NCI-H187 (cell line): ENCODE measurements around the gene DNAH12.

ENCODE experiments used
- DNase-seq, 2 experiments: peaks; one replicate each; lab custom pipeline; 2025; lab: John Stamatoyannopoulos, UW

DNAH12 gene

GRCh38 chr3:57544181-57545125 lies at the start of gene DNAH12:
Gene DNAH12 (minus strand): TSS chr3:57544344. CDS start chr3:57542870, 1,474 bp downstream.
- peak; percentile 25 to 45 for DNase-seq

- no peak for DNase-seq
Observed at GRCh38 chr3:57592306-57592705, 48.2 kb upstream of the DNAH12 start.

GRCh38 chr3:57587905-57588304 lies 43.8 kb upstream of the DNAH12 start:
- no peak for DNase-seq

GRCh38 chr3:57586778-57587177 lies 42.6 kb upstream of the DNAH12 start:
- DNase-seq = no peak

- no peak for DNase-seq
Observed at GRCh38 chr3:57583544-57583943, 39.4 kb upstream of the DNAH12 start.

- DNase-seq = no peak
Observed at GRCh38 chr3:57582474-57583168, 38.5 kb upstream of the DNAH12 start.

- DNase-seq = no peak
Observed at GRCh38 chr3:57577801-57578200, 33.7 kb upstream of the DNAH12 start.

GRCh38 chr3:57575966-57576626 lies 32.0 kb upstream of the DNAH12 start:
- DNase-seq = no peak

- DNase-seq = no peak
Observed at GRCh38 chr3:57572096-57572495, 28.0 kb upstream of the DNAH12 start.

- no peak for DNase-seq
Observed at GRCh38 chr3:57570878-57571277, 26.7 kb upstream of the DNAH12 start.

- no peak for DNase-seq
Observed at GRCh38 chr3:57569859-57570450, 25.8 kb upstream of the DNAH12 start.

GRCh38 chr3:57559526-57559925 lies 15.4 kb upstream of the DNAH12 start:
- no peak for DNase-seq

- DNase-seq = no peak
Observed at GRCh38 chr3:57557085-57557537, 13.0 kb upstream of the DNAH12 start.

GRCh38 chr3:57556459-57557084 lies 12.4 kb upstream of the DNAH12 start:
- DNase-seq = no peak

- peak; percentile 49 to 88 for DNase-seq
Observed at GRCh38 chr3:57555738-57556458, 11.8 kb upstream of the DNAH12 start, which contains the start of gene PDE12. Gene PDE12 (plus strand): TSS chr3:57556274. CDS start chr3:57556380, 106 bp downstream.

GRCh38 chr3:57555306-57555705 lies 11.2 kb upstream of the DNAH12 start:
- DNase-seq = no peak

- DNase-seq = no peak
Observed at GRCh38 chr3:57546616-57547015, 2.5 kb upstream of the DNAH12 start.

GRCh38 chr3:57545636-57546268 lies 1.6 kb upstream of the DNAH12 start:
- DNase-seq = no peak

- DNase-seq = no peak
Observed at GRCh38 chr3:57538465-57538864, 5.7 kb downstream of the DNAH12 start.

- DNase-seq = no peak
Observed at GRCh38 chr3:57530071-57530608, 14.0 kb downstream of the DNAH12 start.
